Liver (tissue), 9 donors: ENCODE measurements around the gene HTRA1. TPM values are rescaled to one million over a fixed set of nuclear protein-coding genes. Genes with fewer than 3 reads are reported as not detected.

Experiments used
- DNase-seq: peaks from one replicate; pipeline ENCODE4 v3.0.0-alpha.2; 2017; ENCODE audit warnings: low spot score
- H3K27ac ChIP-seq, 2 donors: one replicate each; pipeline ENCODE4 v1.7.0; 2013; ENCODE audit warnings: inconsistent platforms in 2 of 2, low read length in 2 of 2, control low read depth in 1 of 2, low read depth in 1 of 2, mild to moderate bottlenecking in 1 of 2
- H3K27me3 ChIP-seq, 4 donors: one replicate each; pipeline versions ENCODE4 v1.6.1 to v1.7.0; 2013; ENCODE audit warnings: low read length in 3 of 4, inconsistent platforms in 1 of 4, mild to moderate bottlenecking in 1 of 4, moderate library complexity in 1 of 4; ENCODE audit not compliant: control insufficient read depth in 4 of 4, insufficient read depth in 4 of 4
- H3K36me3 ChIP-seq, 4 donors: one replicate each; pipeline versions ENCODE4 v1.6.1 to v1.7.0; 2013; ENCODE audit warnings: low read length in 3 of 4, mild to moderate bottlenecking in 3 of 4, low read depth in 1 of 4, moderate library complexity in 1 of 4; ENCODE audit not compliant: control insufficient read depth in 4 of 4, insufficient read depth in 3 of 4
- H3K4me1 ChIP-seq, 4 donors: one replicate each; pipeline versions ENCODE4 v1.6.1 to v1.7.0; 2013; ENCODE audit warnings: low read length in 3 of 4, mild to moderate bottlenecking in 3 of 4, moderate library complexity in 1 of 4; ENCODE audit not compliant: control insufficient read depth in 4 of 4, insufficient read depth in 4 of 4
- H3K4me3 ChIP-seq, 3 donors: one replicate each; pipeline versions ENCODE4 v1.6.1 to v1.7.0; 2013; ENCODE audit warnings: low read length in 3 of 3, control low read depth in 1 of 3, low read depth in 1 of 3, mild to moderate bottlenecking in 1 of 3
- H3K9ac ChIP-seq, 2 donors: one replicate each; pipeline ENCODE4 v1.7.0; 2013; ENCODE audit warnings: low read length in 2 of 2, mild to moderate bottlenecking in 2 of 2, moderate library complexity in 2 of 2, control low read depth in 1 of 2, low read depth in 1 of 2
- H3K9me3 ChIP-seq, 4 donors: one replicate each; pipeline versions ENCODE4 v1.6.1 to v1.7.0; 2013; ENCODE audit warnings: low read length in 3 of 4; ENCODE audit not compliant: control insufficient read depth in 4 of 4
- ATF3 ChIP-seq: IDR thresholded peaks from 2 replicates; pipeline ENCODE4 v1.6.1; 2016; ENCODE audit warnings: antibody characterized with exemption
- CTCF ChIP-seq: fragments of 150-350 bp; IDR thresholded peaks from 2 replicates; pipeline ENCODE4 v1.5.1; 2017; ENCODE audit warnings: improper control_type of control experiment, low read depth, low read length; ENCODE audit not compliant: missing input control
- FOXA1 ChIP-seq: IDR thresholded peaks from 2 replicates; pipeline ENCODE4 v1.6.1; 2016; ENCODE audit warnings: antibody characterized with exemption
- FOXA2 ChIP-seq: IDR thresholded peaks from 2 replicates; pipeline ENCODE4 v1.6.1; 2016; ENCODE audit warnings: antibody characterized with exemption
- GABPA ChIP-seq, 2 donors: IDR thresholded peaks in 1 of 2; conservative IDR thresholded peaks in 1 of 2; 2 replicates each; pipeline ENCODE4 v1.6.1; 2016; ENCODE audit warnings: antibody characterized with exemption in 2 of 2, mild to moderate bottlenecking in 1 of 2, moderate library complexity in 1 of 2
- HNF4A ChIP-seq, 2 donors: conservative IDR thresholded peaks; 2 replicates each; pipeline ENCODE4 v1.6.1; 2016; ENCODE audit warnings: antibody characterized with exemption in 2 of 2, mild to moderate bottlenecking in 2 of 2
- HNF4G ChIP-seq: IDR thresholded peaks from 2 replicates; pipeline ENCODE4 v1.6.1; 2016; ENCODE audit warnings: antibody characterized with exemption
- JUND ChIP-seq, 2 donors: IDR thresholded peaks; 2 replicates each; pipeline ENCODE4 v1.6.1; 2016; ENCODE audit warnings: antibody characterized with exemption in 2 of 2
- MAX ChIP-seq: IDR thresholded peaks from 2 replicates; pipeline ENCODE4 v1.6.1; 2016; ENCODE audit warnings: antibody characterized with exemption
- NR2F2 ChIP-seq: IDR thresholded peaks from 2 replicates; pipeline ENCODE4 v1.6.1; 2016; ENCODE audit warnings: antibody characterized with exemption
- RAD21 ChIP-seq, 2 donors: IDR thresholded peaks; 2 replicates each; pipeline ENCODE4 v1.6.1; 2016; ENCODE audit warnings: antibody characterized with exemption in 2 of 2, mild to moderate bottlenecking in 2 of 2
- REST ChIP-seq: IDR thresholded peaks from 2 replicates; pipeline ENCODE4 v1.6.1; 2016; ENCODE audit warnings: antibody characterized with exemption, mild to moderate bottlenecking
- RXRA ChIP-seq, 2 donors: IDR thresholded peaks; 2 replicates each; pipeline ENCODE4 v1.6.1; 2017 to 2018; ENCODE audit warnings: antibody characterized with exemption in 2 of 2, mild to moderate bottlenecking in 1 of 2
- SP1 ChIP-seq: IDR thresholded peaks from 2 replicates; pipeline ENCODE4 v1.6.1; 2018; ENCODE audit warnings: antibody characterized with exemption, mild to moderate bottlenecking
- TAF1 ChIP-seq: conservative IDR thresholded peaks from 2 replicates; pipeline ENCODE4 v1.6.1; 2016; ENCODE audit warnings: antibody characterized with exemption, mild to moderate bottlenecking
- YY1 ChIP-seq: IDR thresholded peaks from 2 replicates; pipeline ENCODE4 v1.6.1; 2016; ENCODE audit warnings: antibody characterized with exemption, mild to moderate bottlenecking
- ZBTB33 ChIP-seq: IDR thresholded peaks from 2 replicates; pipeline ENCODE4 v1.6.1; 2016; ENCODE audit warnings: antibody characterized with exemption
- WGBS: extraction: QIAGEN DNeasy Blood & Tissue Kit; methylation state at CpG from one replicate; pipeline ENCODE4 v1.1.7; 2013; 5-methylcytosine and 5-hydroxymethylcytosine counted together
- polyA plus RNA-seq, 2 donors: library from polyadenylated mRNA; stranded (reverse) in 1 of 2; unstranded in 1 of 2; fragments of 200-250 nt in 1 of 2; fragments of >200 nt in 1 of 2; fragmentation: Nextera tagmentation in 1 of 2; extraction: Ambion mirVana in 1 of 2; gene quantifications; one replicate each; pipeline versions ENCODE4 v1.2.1 to v1.2.3, GENCODE V29; 2013 to 2015
- total RNA-seq, 2 donors: library from RNA; depleted of rRNA; stranded (reverse); fragments of >200 nt; gene quantifications; one replicate each; pipeline ENCODE4 v1.2.3, GENCODE V29; 2014
- donor health status: healthy.
- donor health status: healthy.
- donor health status: healthy.
- donor health status: healthy.
- donor health status: healthy.

The HTRA1 gene
- total and polyA plus RNA-seq, 4 donors = 4.3 to 289 (median 72.1) TPM

- Histone ChIP-seq H3K9me3 (no peaks in the 10 kb centered on the region), H3K4me3 (no peak overlapping the region), H3K27me3 (no peaks in the 10 kb centered on the region), H3K9ac (no peak overlapping the region), H3K36me3 (peaks cover 0 to 3% (median 0%) of the 10 kb centered on the region in 4 donors), H3K4me1 (peaks cover 0 to 6% (median under 1%) of the 10 kb centered on the region in 4 donors), H3K27ac (no peak overlapping the region)
- no peak for TF ChIP-seq FOXA1
- TF ChIP-seq MAX = no peak
- no peak for TF ChIP-seq HNF4G
- no peak for TF ChIP-seq YY1
- no peak for TF ChIP-seq CTCF
- no peak for TF ChIP-seq RXRA (IDR thresholded peaks at IDR 0.05)
- no peak for TF ChIP-seq NR2F2
- TF ChIP-seq ZBTB33 = no peak
- TF ChIP-seq TAF1 = no peak
- 95% methylated on average over 6 of the region's 6 CpGs for WGBS
- no peak for DNase-seq
Measured at GRCh38 chr10:122500726-122501125, 39.4 kb downstream of the HTRA1 start.

- 96% methylated on average over 13 of the region's 13 CpGs for WGBS
- H3K9ac ChIP-seq = no peak overlapping the region
- no peak overlapping the region for H3K4me3 ChIP-seq
- H3K27ac ChIP-seq = no peak overlapping the region
- DNase-seq = no peak
- no peak for TF ChIP-seq NR2F2
- no peak for TF ChIP-seq CTCF
- TF ChIP-seq ZBTB33 = no peak
- TF ChIP-seq MAX = no peak
- TF ChIP-seq FOXA2 = no peak
- TF ChIP-seq TAF1 = no peak
- no peak for TF ChIP-seq YY1
- no peak for TF ChIP-seq FOXA1
- TF ChIP-seq ATF3 = no peak
- TF ChIP-seq REST = no peak
- no peak for TF ChIP-seq JUND (IDR thresholded peaks at IDR 0.05)
- TF ChIP-seq GABPA (IDR thresholded peaks at IDR 0.05 in 1 of 2, conservative IDR thresholded peaks at IDR 0.05 in 1 of 2) = no peak
- no peak for TF ChIP-seq HNF4A (conservative IDR thresholded peaks at IDR 0.05)
- TF ChIP-seq SP1 = no peak
- no peak for TF ChIP-seq RAD21 (IDR thresholded peaks at IDR 0.05)
- peaks cover 4 to 11% (median 4%) of the 10 kb centered on the region in 4 donors for H3K36me3 ChIP-seq
- H3K9me3 ChIP-seq = no peaks in the 10 kb centered on the region
- H3K27me3 ChIP-seq = no peaks in the 10 kb centered on the region
- H3K4me1 ChIP-seq = peaks cover 0 to 6% (median under 1%) of the 10 kb centered on the region in 4 donors
Measured at GRCh38 chr10:122503012-122503411, 41.7 kb downstream of the HTRA1 start.
